Adrenal gland (tissue), 12 donors: ENCODE measurements around the gene BTBD9. TPM values are rescaled to one million over a fixed set of nuclear protein-coding genes. Genes with fewer than 3 reads are reported as not detected.

Experiments used
- DNase-seq, 7 donors: peaks; one replicate each; pipeline ENCODE4 v3.0.0-alpha.2; 2019 to 2020
- H3K27ac ChIP-seq, 5 donors: fragments of 200-600 bp; sonication (generic) in 4 of 5; 1 replicate in 3 of 5; 2 replicates in 2 of 5; pipeline versions ENCODE4 v1.5.1 to v1.8.0; 2016 to 2020; ENCODE audit warnings: mild to moderate bottlenecking in 1 of 5
- H3K27me3 ChIP-seq: fragments of 200-600 bp; 2 replicates; pipeline ENCODE4 v1.8.0; 2021
- H3K36me3 ChIP-seq, 2 donors: fragments of 200-600 bp; replicated peaks in 1 of 2; 1 replicate in 1 of 2; 2 replicates in 1 of 2; pipeline versions ENCODE4 v1.5.1 to v1.8.0; 2018 to 2022
- H3K4me1 ChIP-seq, 2 donors: fragments of 200-600 bp; replicated peaks in 1 of 2; 1 replicate in 1 of 2; 2 replicates in 1 of 2; pipeline versions ENCODE4 v1.5.1 to v1.8.0; 2018 to 2021
- H3K4me3 ChIP-seq, 4 donors: fragments of 200-600 bp; sonication (generic) in 3 of 4; one replicate each; pipeline ENCODE4 v1.5.1; 2016 to 2018
- H3K9me3 ChIP-seq, 3 donors: fragments of 200-600 bp; sonication (generic) in 1 of 3; replicated peaks in 1 of 3; 1 replicate in 2 of 3; 2 replicates in 1 of 3; pipeline versions ENCODE4 v1.5.1 to v1.8.0; 2016 to 2021
- POLR2A ChIP-seq, 2 donors: fragments of 450-650 bp; IDR thresholded peaks; one replicate each; pipeline ENCODE4 v1.6.1; 2017; ENCODE audit warnings: antibody characterized with exemption in 2 of 2, mild to moderate bottlenecking in 2 of 2, moderate library complexity in 1 of 2
- WGBS, 4 donors: extraction: QIAGEN DNeasy Blood & Tissue Kit in 2 of 4; methylation state at CpG; one replicate each; pipeline versions ENCODE4 v1.1.5 to v1.1.7; 2013 to 2017; 5-methylcytosine and 5-hydroxymethylcytosine counted together
- intact Hi-C, 2 donors: fragments of 100-400 bp; cut with DNase I; formaldehyde crosslinking; loops; one replicate each; pipeline versions ENCODE4 v1.14.1 to v1.15.0; 2022 to 2023
- polyA plus RNA-seq, 3 donors: library from polyadenylated mRNA; stranded (reverse); fragments of 200-250 nt in 2 of 3; fragments of 350-450 nt in 1 of 3; fragmentation: Illumina TruSeq in 1 of 3; extraction: RNeasy Lipid Tissue Mini Kit (QIAGEN cat#74804) in 1 of 3; gene quantifications; one replicate each; pipeline ENCODE4 v1.2.3, GENCODE V29; 2013 to 2014
- total RNA-seq, 9 donors: library from RNA; depleted of rRNA in 4 of 9; stranded (reverse); fragments of >200 nt in 4 of 9; fragments of 120-200 nt in 1 of 9; fragmentation: NEBNext Ultra II Directional in 1 of 9; extraction: Animal tissue kit (Norgen Biotek cat#: 25700) in 1 of 9; gene quantifications; one replicate each; pipeline versions ENCODE4 v1.1.0 to v1.2.4, GENCODE V29; 2013 to 2023
- TF ChIP-seq, protein P1 (sequence below), 6 experiments: fragments of 450-650 bp in 4 of 6; fragments of 200-600 bp in 2 of 6; sonication (generic) in 1 of 6; IDR thresholded peaks; 1 replicate in 5 of 6; 2 replicates in 1 of 6; pipeline versions ENCODE4 v1.5.1 to v1.8.0; 2016 to 2021; ENCODE audit warnings: antibody characterized with exemption in 6 of 6, mild to moderate bottlenecking in 2 of 6, moderate library complexity in 1 of 6
- donor health status: healthy with polysubstance abuse.
- donor health status: Bipolar disorder and iron deficiency.
- donor health status: DM: yes; HTN: yes; CAD: no.
- donor health status: DM: no; HTN: no; CAD: no.
- donor health status: DM: no; HTN: no; CAD: no.
- donor health status: DM: yes; HTN: yes; CAD: no.

The BTBD9 gene
- total and polyA plus RNA-seq, 12 donors = 2.4 to 29.6 (median 18.1) TPM

DNA sequence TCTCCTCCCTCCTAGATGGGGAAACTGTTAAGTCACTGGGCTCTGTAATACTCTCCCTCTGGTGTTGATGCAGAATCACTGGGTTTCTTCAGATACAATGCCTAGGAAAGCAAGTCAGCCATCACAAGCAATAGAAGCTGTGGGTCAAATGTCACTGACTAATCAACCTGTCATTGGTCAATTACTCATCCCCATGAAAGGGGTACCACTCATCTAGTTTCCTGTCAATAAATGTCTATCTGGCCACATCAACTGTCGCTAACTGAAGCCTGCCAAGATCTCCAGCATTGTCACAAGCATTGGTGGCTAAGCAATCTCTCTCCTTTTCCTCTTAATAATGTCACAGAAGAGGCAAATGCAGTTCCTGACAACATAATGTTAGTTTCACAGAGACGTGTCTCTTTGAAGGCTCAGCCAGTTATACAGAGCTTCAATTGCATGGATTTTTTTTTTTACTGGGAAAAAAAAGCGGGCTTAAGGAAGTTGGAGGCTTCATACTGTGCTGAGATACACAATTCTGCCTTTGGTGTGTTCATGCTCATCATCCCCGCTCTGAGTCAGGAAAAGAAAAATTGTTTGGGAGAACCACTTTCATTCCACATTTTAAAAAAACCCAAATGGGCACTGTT is 355.9 kb downstream of the BTBD9 start:
- Histone ChIP-seq H3K4me3 (no peak overlapping the region), H3K9me3 (no peaks in the 10 kb centered on the region), H3K4me1 (no peaks in the 10 kb centered on the region), H3K27me3 (no peaks in the 10 kb centered on the region), H3K27ac (no peak overlapping the region), H3K36me3 (no peaks in the 10 kb centered on the region)
- intact Hi-C loops = no loop called here
- no peak for TF ChIP-seq POLR2A (IDR thresholded peaks at IDR 0.05)
- TF ChIP-seq, protein P1, sequence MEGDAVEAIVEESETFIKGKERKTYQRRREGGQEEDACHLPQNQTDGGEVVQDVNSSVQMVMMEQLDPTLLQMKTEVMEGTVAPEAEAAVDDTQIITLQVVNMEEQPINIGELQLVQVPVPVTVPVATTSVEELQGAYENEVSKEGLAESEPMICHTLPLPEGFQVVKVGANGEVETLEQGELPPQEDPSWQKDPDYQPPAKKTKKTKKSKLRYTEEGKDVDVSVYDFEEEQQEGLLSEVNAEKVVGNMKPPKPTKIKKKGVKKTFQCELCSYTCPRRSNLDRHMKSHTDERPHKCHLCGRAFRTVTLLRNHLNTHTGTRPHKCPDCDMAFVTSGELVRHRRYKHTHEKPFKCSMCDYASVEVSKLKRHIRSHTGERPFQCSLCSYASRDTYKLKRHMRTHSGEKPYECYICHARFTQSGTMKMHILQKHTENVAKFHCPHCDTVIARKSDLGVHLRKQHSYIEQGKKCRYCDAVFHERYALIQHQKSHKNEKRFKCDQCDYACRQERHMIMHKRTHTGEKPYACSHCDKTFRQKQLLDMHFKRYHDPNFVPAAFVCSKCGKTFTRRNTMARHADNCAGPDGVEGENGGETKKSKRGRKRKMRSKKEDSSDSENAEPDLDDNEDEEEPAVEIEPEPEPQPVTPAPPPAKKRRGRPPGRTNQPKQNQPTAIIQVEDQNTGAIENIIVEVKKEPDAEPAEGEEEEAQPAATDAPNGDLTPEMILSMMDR (IDR thresholded peaks at IDR 0.05) = no peak
- WGBS, 4 donors = 92 to 96% (median 95%) methylated on average over 4 of the region's 4 CpGs
- DNase-seq = no peak

DNA sequence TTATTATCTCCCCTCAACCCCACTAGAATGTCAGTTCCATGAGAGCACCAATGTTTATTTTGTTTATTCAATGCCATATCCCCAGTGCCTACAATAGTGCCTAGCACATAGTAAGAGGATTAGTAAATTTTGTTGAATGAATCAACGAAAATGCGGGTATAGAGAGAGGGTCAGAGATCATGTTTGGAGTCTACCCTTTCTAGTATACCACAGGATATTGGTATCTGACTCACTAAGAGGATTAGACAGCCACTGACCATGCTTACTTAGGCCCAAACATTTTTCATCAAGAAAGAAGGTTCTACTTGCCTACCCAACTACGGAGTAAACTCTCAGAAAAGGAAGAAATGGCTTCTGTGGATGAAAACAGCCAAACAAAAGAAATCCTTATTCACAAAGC is 356.8 kb downstream of the BTBD9 start:
- Histone ChIP-seq H3K4me3 (no peak overlapping the region), H3K4me1 (no peaks in the 10 kb centered on the region), H3K9me3 (no peaks in the 10 kb centered on the region), H3K27ac (no peak overlapping the region), H3K27me3 (no peaks in the 10 kb centered on the region), H3K36me3 (no peaks in the 10 kb centered on the region)
- no peak for TF ChIP-seq POLR2A (IDR thresholded peaks at IDR 0.05)
- TF ChIP-seq, protein P1 (IDR thresholded peaks at IDR 0.05) = no peak
- DNase-seq = no peak
- intact Hi-C loops = no loop called here
- WGBS, 4 donors = 93 to 100% (median 99%) methylated on average over 3 of the region's 3 CpGs

GRCh38 chr6:38281126-38281525 is 358.6 kb downstream of the BTBD9 start:
- Histone ChIP-seq H3K4me1 (no peaks in the 10 kb centered on the region), H3K27ac (no peak overlapping the region), H3K36me3 (no peaks in the 10 kb centered on the region), H3K27me3 (no peaks in the 10 kb centered on the region), H3K9me3 (no peaks in the 10 kb centered on the region), H3K4me3 (no peak overlapping the region)
- intact Hi-C loops = no loop called here
- 40 to 58% (median 50%) methylated on average over 2 of the region's 2 CpGs for WGBS, 4 donors
- no peak for DNase-seq
- TF ChIP-seq, protein P1 (IDR thresholded peaks at IDR 0.05) = no peak
- no peak for TF ChIP-seq POLR2A (IDR thresholded peaks at IDR 0.05)

DNA sequence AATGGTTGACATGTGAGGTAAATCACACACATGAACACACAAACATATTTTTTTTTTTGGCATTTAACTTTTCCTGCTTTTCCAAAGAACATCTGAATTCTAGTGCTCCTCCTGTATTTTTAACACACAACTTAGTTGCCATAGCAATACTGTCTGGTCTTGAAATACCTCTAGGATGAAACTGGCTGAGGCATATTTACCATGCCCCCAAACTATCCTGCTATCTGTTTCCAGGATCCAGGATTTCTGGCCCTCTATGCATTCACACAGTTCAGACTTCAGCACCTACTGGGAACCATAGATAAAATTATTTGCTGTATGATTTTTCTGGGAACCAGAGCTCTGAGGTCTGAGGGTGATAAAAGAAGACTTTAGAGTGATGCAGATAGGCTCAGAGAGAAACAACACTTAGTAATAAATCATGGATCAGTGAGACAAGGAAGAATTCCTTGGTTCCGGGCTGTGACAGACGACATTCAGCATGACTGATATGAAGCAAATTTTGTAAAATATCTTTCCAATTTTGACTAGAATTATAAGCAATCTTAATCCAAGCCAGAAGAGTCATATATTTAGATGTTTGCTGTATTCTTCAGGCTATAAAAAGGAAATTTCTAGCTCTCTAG is 359.7 kb downstream of the BTBD9 start:
- Histone ChIP-seq H3K27me3 (no peaks in the 10 kb centered on the region), H3K9me3 (no peaks in the 10 kb centered on the region), H3K36me3 (no peaks in the 10 kb centered on the region), H3K4me1 (no peaks in the 10 kb centered on the region), H3K27ac (no peak overlapping the region), H3K4me3 (no peak overlapping the region)
- 41 to 76% (median 73%) methylated on average over 2 of the region's 2 CpGs for WGBS, 4 donors
- no peak for DNase-seq
- TF ChIP-seq, protein P1 (IDR thresholded peaks at IDR 0.05) = no peak
- no peak for TF ChIP-seq POLR2A (IDR thresholded peaks at IDR 0.05)
- intact Hi-C loops = no loop called here
